ENCODE measurements around the gene PALLD. TPM values are rescaled to one million over a fixed set of nuclear protein-coding genes. Genes with fewer than 3 reads are reported as not detected.

Gene PALLD
- polyA plus RNA-seq, 3 donors, result 6.1 to 11.8 (median 9.9) TPM

GRCh38 chr4:168781341-168781740 lies 284.5 kb downstream of the PALLD start:
- H3K79me2 ChIP-seq (ENCODE audit: insufficient read depth, low read length), result no peaks in the 10 kb centered on the region
- no peak overlapping the region for H3K9ac ChIP-seq (ENCODE audit: insufficient read depth, low read length, poor library complexity, severe bottlenecking)
- Mint-ChIP-seq H3K27ac (peak overlapping the region in 1 of 7 donors; percentile 27), H3K4me3 (no peak overlapping the region), H3K9me3 (peaks cover 2 to 9% (median 8%) of the 10 kb centered on the region in 7 donors), H3K36me3 (no peaks in the 10 kb centered on the region), H3K4me1 (peaks cover 3% of the 10 kb centered on the region), H3K27me3 (ENCODE audit: low read depth in 3 of 3) (peaks cover 3 to 7% (median 3%) of the 10 kb centered on the region in 3 donors)
- no peak overlapping the region for H3K4me3 ChIP-seq (replicated peaks in 1 of 3; ENCODE audit: low read depth in 2 of 3, low read length in 3 of 3)
- intact Hi-C loops (cut with micrococcal nuclease), result no loop called here
- no peaks in the 10 kb centered on the region for H3K36me3 ChIP-seq (replicated peaks in 1 of 2; ENCODE audit: control insufficient read depth in 1 of 2, insufficient read depth in 2 of 2, low read length in 2 of 2)
- DNase-seq, result no peak
- no peak overlapping the region for H3K27ac ChIP-seq (ENCODE audit: low read depth in 1 of 2, low read length in 2 of 2)
- H3K9me3 ChIP-seq (replicated peaks in 1 of 2; ENCODE audit: control insufficient read depth in 1 of 2, insufficient read depth in 1 of 2, low read length in 2 of 2), result peaks cover 0 to 8% of the 10 kb centered on the region in 2 donors
- 92% methylated on average over 2 of the region's 4 CpGs for WGBS (ENCODE audit: insufficient coverage)
- no peak for TF ChIP-seq CTCF (IDR thresholded peaks at IDR 0.05)
- no peak overlapping the region for H3K4me2 ChIP-seq (replicated peaks; ENCODE audit: extremely low read depth, low read length, poor library complexity, severe bottlenecking)
- no peaks in the 10 kb centered on the region for H4K20me1 ChIP-seq (ENCODE audit: insufficient read depth, low read length)
- H3K27me3 ChIP-seq (ENCODE audit: control insufficient read depth in 2 of 2, insufficient read depth in 2 of 2, low read length in 2 of 2), result no peaks in the 10 kb centered on the region
- no peak overlapping the region for H2AFZ ChIP-seq (ENCODE audit: insufficient read depth, low read depth, low read length, poor library complexity, severe bottlenecking)
- no peaks in the 10 kb centered on the region for H3K4me1 ChIP-seq (ENCODE audit: control insufficient read depth in 1 of 2, insufficient read depth in 2 of 2, low read length in 2 of 2)

- no peak overlapping the region for H3K27ac ChIP-seq (ENCODE audit: low read depth in 1 of 2, low read length in 2 of 2)
- peaks cover 1 to 4% (median 2%) of the 10 kb centered on the region in 7 donors for H3K9me3 Mint-ChIP-seq
- intact Hi-C loops (cut with micrococcal nuclease), result no loop called here
- no peak for DNase-seq
- H3K4me1 ChIP-seq (ENCODE audit: control insufficient read depth in 1 of 2, insufficient read depth in 2 of 2, low read length in 2 of 2), result no peaks in the 10 kb centered on the region
- H3K4me3 Mint-ChIP-seq, result no peak overlapping the region
- no peak overlapping the region for H3K27ac Mint-ChIP-seq
- H3K79me2 ChIP-seq (ENCODE audit: insufficient read depth, low read length), result no peaks in the 10 kb centered on the region
- 83% methylated on average over 1 of the region's 4 CpGs for WGBS (ENCODE audit: insufficient coverage)
- H3K9ac ChIP-seq (ENCODE audit: insufficient read depth, low read length, poor library complexity, severe bottlenecking), result no peak overlapping the region
- no peaks in the 10 kb centered on the region for H4K20me1 ChIP-seq (ENCODE audit: insufficient read depth, low read length)
- no peak overlapping the region for H2AFZ ChIP-seq (ENCODE audit: insufficient read depth, low read depth, low read length, poor library complexity, severe bottlenecking)
- peaks cover 3% of the 10 kb centered on the region for H3K4me1 Mint-ChIP-seq
- H3K36me3 Mint-ChIP-seq, result no peaks in the 10 kb centered on the region
- no peak for TF ChIP-seq CTCF (IDR thresholded peaks at IDR 0.05)
- no peak overlapping the region for H3K4me2 ChIP-seq (replicated peaks; ENCODE audit: extremely low read depth, low read length, poor library complexity, severe bottlenecking)
- no peaks in the 10 kb centered on the region for H3K27me3 ChIP-seq (ENCODE audit: control insufficient read depth in 2 of 2, insufficient read depth in 2 of 2, low read length in 2 of 2)
- peaks cover 0 to 2% of the 10 kb centered on the region in 2 donors for H3K9me3 ChIP-seq (replicated peaks in 1 of 2; ENCODE audit: control insufficient read depth in 1 of 2, insufficient read depth in 1 of 2, low read length in 2 of 2)
- H3K4me3 ChIP-seq (replicated peaks in 1 of 3; ENCODE audit: low read depth in 2 of 3, low read length in 3 of 3), result no peak overlapping the region
- peaks cover 3 to 7% (median 3%) of the 10 kb centered on the region in 3 donors for H3K27me3 Mint-ChIP-seq (ENCODE audit: low read depth in 3 of 3)
- no peaks in the 10 kb centered on the region for H3K36me3 ChIP-seq (replicated peaks in 1 of 2; ENCODE audit: control insufficient read depth in 1 of 2, insufficient read depth in 2 of 2, low read length in 2 of 2)
These were observed 285.1 kb downstream of the PALLD start for GRCh38 chr4:168781926-168782325.

Data from CD14-positive monocyte (primary cell).